Mammary epithelial cell (primary cell): ENCODE data around the gene TSHR.

ENCODE experiments used
- CTCF ChIP-seq, 2 donors: IDR thresholded peaks in 1 of 2; conservative IDR thresholded peaks in 1 of 2; 2 replicates each; pipeline ENCODE4 v1.5.1; 2011 to 2012; ENCODE audit warnings: inconsistent platforms in 2 of 2, low read length in 2 of 2, mild to moderate bottlenecking in 2 of 2, control low read depth in 1 of 2, low read depth in 1 of 2; ENCODE audit not compliant: insufficient read depth in 1 of 2; ENCODE audit errors: extremely low read depth in 1 of 2
- EZH2 ChIP-seq: IDR thresholded peaks from 2 replicates; pipeline ENCODE4 v1.6.1; 2012; ENCODE audit warnings: low read length, inconsistent platforms, borderline replicate concordance

GRCh38 chr14:80981156-80981555, 25.7 kb downstream of the TSHR start:
- TF ChIP-seq CTCF (conservative IDR thresholded peaks at IDR 0.05 in 1 of 2, IDR thresholded peaks at IDR 0.05 in 1 of 2; ENCODE audit: extremely low read depth in 1 of 2, insufficient read depth in 1 of 2, low read depth in 1 of 2, low read length in 2 of 2), result no peak
- no peak for TF ChIP-seq EZH2
